Mammary epithelial cell (primary cell): ENCODE results near the gene SEC63.

ENCODE experiments used
- CTCF ChIP-seq, 2 donors: IDR thresholded peaks in 1 of 2; conservative IDR thresholded peaks in 1 of 2; 2 replicates each; pipeline ENCODE4 v1.5.1; 2011 to 2012; ENCODE audit warnings: inconsistent platforms in 2 of 2, low read length in 2 of 2, mild to moderate bottlenecking in 2 of 2, control low read depth in 1 of 2, low read depth in 1 of 2; ENCODE audit not compliant: insufficient read depth in 1 of 2; ENCODE audit errors: extremely low read depth in 1 of 2
- EZH2 ChIP-seq: IDR thresholded peaks from 2 replicates; pipeline ENCODE4 v1.6.1; 2012; ENCODE audit warnings: low read length, inconsistent platforms, borderline replicate concordance

- TF ChIP-seq EZH2 (no peak), CTCF (conservative IDR thresholded peaks at IDR 0.05 in 1 of 2, IDR thresholded peaks at IDR 0.05 in 1 of 2; ENCODE audit: extremely low read depth in 1 of 2, insufficient read depth in 1 of 2, low read depth in 1 of 2, low read length in 2 of 2) (no peak)
Measured at GRCh38 chr6:108002365-108003221, 44.6 kb upstream of the SEC63 start.
